Astrocyte (in vitro differentiated cells and primary cell): Measurements from ENCODE around the gene NHLRC1.

Source experiments
- CTCF ChIP-seq: IDR thresholded peaks from 2 replicates; pipeline ENCODE4 v1.5.1; 2011; ENCODE audit warnings: low read depth, mild to moderate bottlenecking, inconsistent platforms, low read length, moderate library complexity; ENCODE audit not compliant: insufficient read depth
- EZH2 ChIP-seq: IDR thresholded peaks from 2 replicates; pipeline ENCODE4 v1.6.1; 2012; ENCODE audit warnings: mild to moderate bottlenecking, low read length, inconsistent platforms; ENCODE audit not compliant: insufficient read depth

- no peak for TF ChIP-seq EZH2
- TF ChIP-seq CTCF = no peak
Measured at GRCh38 chr6:18155150-18155863, 32.8 kb upstream of the NHLRC1 start, which contains the start of gene KDM1B.
